Trophoblast cell (in vitro differentiated cells and primary cell): ENCODE results near the gene SMLR1.

Experiments used
- DNase-seq, 2 donors: peaks; one replicate each; pipeline ENCODE4 v3.0.0-alpha.2; 2016
- H2AFZ ChIP-seq: 2 replicates; pipeline ENCODE4 v1.6.1; 2013; ENCODE audit warnings: low read length, moderate library complexity, mild to moderate bottlenecking; ENCODE audit not compliant: insufficient read depth, poor library complexity
- H2AK5ac ChIP-seq: 2 replicates; pipeline ENCODE4 v1.6.1; 2013; ENCODE audit warnings: mild to moderate bottlenecking, low read length
- H2BK120ac ChIP-seq: 2 replicates; pipeline ENCODE4 v1.6.1; 2013; ENCODE audit warnings: low read length, mild to moderate bottlenecking, moderate library complexity; ENCODE audit not compliant: insufficient read depth, poor library complexity
- H2BK12ac ChIP-seq: 2 replicates; pipeline ENCODE4 v1.6.1; 2013; ENCODE audit warnings: mild to moderate bottlenecking, low read length, moderate library complexity
- H2BK5ac ChIP-seq: 2 replicates; pipeline ENCODE4 v1.6.1; 2013; ENCODE audit warnings: low read length, low read depth, moderate library complexity, mild to moderate bottlenecking; ENCODE audit not compliant: poor library complexity
- H3K14ac ChIP-seq: 2 replicates; pipeline ENCODE4 v1.6.1; 2013; ENCODE audit warnings: mild to moderate bottlenecking, low read length
- H3K18ac ChIP-seq: 2 replicates; pipeline ENCODE4 v1.6.1; 2013; ENCODE audit warnings: mild to moderate bottlenecking, low read length
- H3K23ac ChIP-seq: 2 replicates; pipeline ENCODE4 v1.6.1; 2013; ENCODE audit warnings: low read length
- H3K27ac ChIP-seq: 2 replicates; pipeline ENCODE4 v1.5.1; 2013; ENCODE audit warnings: low read depth, mild to moderate bottlenecking, inconsistent platforms, low read length, moderate library complexity
- H3K27me3 ChIP-seq: 2 replicates; pipeline ENCODE4 v1.6.1; 2013; ENCODE audit warnings: inconsistent platforms, mild to moderate bottlenecking, low read length, moderate library complexity; ENCODE audit not compliant: insufficient read depth
- H3K36me3 ChIP-seq, 2 experiments: 1 replicate in 1 of 2; 2 replicates in 1 of 2; pipeline ENCODE4 v1.6.1; 2013; ENCODE audit warnings: low read length in 2 of 2, mild to moderate bottlenecking in 2 of 2, moderate library complexity in 1 of 2; ENCODE audit not compliant: insufficient read depth in 2 of 2, control insufficient read depth in 1 of 2
- H3K4ac ChIP-seq: 2 replicates; pipeline ENCODE4 v1.6.1; 2013; ENCODE audit warnings: low read depth, mild to moderate bottlenecking, low read length, moderate library complexity
- H3K4me1 ChIP-seq, 2 experiments: 1 replicate in 1 of 2; 2 replicates in 1 of 2; pipeline ENCODE4 v1.6.1; 2013; ENCODE audit warnings: low read length in 2 of 2, mild to moderate bottlenecking in 2 of 2, moderate library complexity in 1 of 2; ENCODE audit not compliant: insufficient read depth in 2 of 2, control insufficient read depth in 1 of 2
- H3K4me2 ChIP-seq: 2 replicates; pipeline ENCODE4 v1.6.1; 2013; ENCODE audit warnings: inconsistent platforms, mild to moderate bottlenecking, low read length, moderate library complexity
- H3K4me3 ChIP-seq: 2 replicates; pipeline ENCODE4 v1.5.1; 2013; ENCODE audit warnings: mild to moderate bottlenecking, low read depth, low read length, inconsistent platforms
- H3K79me1 ChIP-seq: one replicate; pipeline ENCODE4 v1.6.1; 2013; ENCODE audit warnings: low read length
- H3K79me2 ChIP-seq: 2 replicates; pipeline ENCODE4 v1.6.1; 2013; ENCODE audit warnings: low read length, mild to moderate bottlenecking; ENCODE audit not compliant: control insufficient read depth, insufficient read depth, poor library complexity
- H3K9ac ChIP-seq: 2 replicates; pipeline ENCODE4 v1.6.1; 2013; ENCODE audit warnings: mild to moderate bottlenecking, low read length
- H3K9me3 ChIP-seq: 2 replicates; pipeline ENCODE4 v1.6.1; 2013; ENCODE audit warnings: low read depth, mild to moderate bottlenecking, control low read depth, inconsistent platforms, low read length; ENCODE audit not compliant: insufficient read depth
- H4K12ac ChIP-seq: 2 replicates; pipeline ENCODE4 v1.6.1; 2013; ENCODE audit warnings: low read depth, mild to moderate bottlenecking, low read length, moderate library complexity
- H4K8ac ChIP-seq: 2 replicates; pipeline ENCODE4 v1.6.1; 2013; ENCODE audit warnings: low read depth, mild to moderate bottlenecking, low read length, moderate library complexity
- H4K91ac ChIP-seq: one replicate; pipeline ENCODE4 v1.6.1; 2013; ENCODE audit warnings: low read depth, mild to moderate bottlenecking, low read length, moderate library complexity
- WGBS: extraction: QIAGEN DNeasy Blood & Tissue Kit; methylation state at CpG from one replicate; pipeline ENCODE4 v1.1.7; 2013; ENCODE audit warnings: missing lambda C conversion rate; ENCODE audit not compliant: insufficient read length, insufficient coverage; ENCODE audit errors: extremely low coverage; 5-methylcytosine and 5-hydroxymethylcytosine counted together

Gene SMLR1

DNA sequence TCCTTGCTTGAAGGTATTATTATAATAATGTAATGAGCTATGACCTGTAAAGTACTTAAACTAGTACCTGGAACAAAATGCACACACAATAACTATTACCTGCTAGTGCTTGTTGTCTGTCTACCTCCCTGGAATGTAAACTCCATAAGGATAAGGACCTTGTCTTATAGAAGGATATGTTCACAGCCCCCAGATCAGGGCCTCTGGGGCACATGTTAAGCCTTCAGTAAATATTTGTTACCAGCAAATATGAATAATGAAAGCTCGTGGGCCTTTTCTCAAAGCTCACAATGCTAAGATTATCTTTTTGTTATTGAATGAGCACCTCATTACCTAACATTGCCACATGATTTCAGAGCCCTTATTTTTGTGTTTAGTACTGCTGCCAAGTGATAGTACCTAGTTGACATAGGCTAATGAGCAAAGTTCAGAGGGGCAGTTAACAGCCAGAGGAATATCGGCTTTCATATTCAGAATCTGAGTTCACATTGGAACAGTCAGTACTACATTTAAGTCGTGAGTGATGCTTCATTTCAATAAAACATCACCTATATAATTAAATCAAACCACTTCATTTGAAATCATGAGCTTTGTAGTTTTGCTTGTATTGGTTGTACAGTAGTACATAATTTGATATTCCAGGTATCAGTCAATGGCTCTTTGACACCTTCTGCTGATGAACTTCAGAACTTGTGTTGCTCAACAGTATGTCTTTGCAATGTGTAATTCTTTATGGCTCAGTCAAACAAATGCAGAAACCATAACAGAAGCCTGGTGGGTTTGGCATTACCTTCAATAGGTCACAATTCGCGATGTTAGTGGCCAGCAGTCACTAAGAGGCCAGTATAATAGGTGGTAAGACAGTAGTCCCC, 11.8 kb upstream of the SMLR1 start:
- no peak overlapping the region for H4K8ac ChIP-seq
- H3K4me2 ChIP-seq = no peak overlapping the region
- H3K18ac ChIP-seq = no peak overlapping the region
- no peak overlapping the region for H2BK5ac ChIP-seq
- no peak overlapping the region for H3K9ac ChIP-seq
- no peaks in the 10 kb centered on the region for H3K27me3 ChIP-seq
- no peak for DNase-seq
- peaks cover 0 to 4% of the 10 kb centered on the region in 2 experiments for H3K4me1 ChIP-seq
- no peak overlapping the region for H4K12ac ChIP-seq
- no peak overlapping the region for H3K4ac ChIP-seq
- no CpG with 5 or more reads among the region's 5 CpGs for WGBS
- H3K23ac ChIP-seq = no peak overlapping the region
- no peak overlapping the region for H3K14ac ChIP-seq
- H3K79me2 ChIP-seq = no peaks in the 10 kb centered on the region
- no peaks in the 10 kb centered on the region for H3K79me1 ChIP-seq
- no peaks in the 10 kb centered on the region for H3K9me3 ChIP-seq
- no peak overlapping the region for H3K27ac ChIP-seq
- no peak overlapping the region for H2AK5ac ChIP-seq
- H2AFZ ChIP-seq = no peak overlapping the region
- H2BK12ac ChIP-seq = no peak overlapping the region
- H3K4me3 ChIP-seq = no peak overlapping the region
- H4K91ac ChIP-seq = no peak overlapping the region
- H3K36me3 ChIP-seq = no peaks in the 10 kb centered on the region
- no peak overlapping the region for H2BK120ac ChIP-seq

DNA sequence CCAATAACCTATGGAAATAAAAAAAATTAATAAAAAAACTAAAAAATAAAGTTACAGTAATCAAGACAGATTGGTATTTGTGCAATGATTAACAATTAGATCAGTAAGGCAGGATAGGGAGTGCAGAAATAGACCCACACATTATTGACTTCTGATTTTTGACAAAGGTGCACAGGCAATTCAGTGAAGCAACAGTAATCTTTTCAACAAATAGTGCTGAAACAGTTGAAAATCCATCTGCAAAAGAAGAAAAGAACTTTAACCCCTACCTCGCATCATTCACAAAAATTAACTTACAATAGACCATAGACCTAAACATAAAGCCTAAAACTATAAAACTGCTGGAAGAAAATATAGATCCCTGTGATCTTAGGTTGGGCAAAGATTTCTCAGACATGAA, 4.5 kb upstream of the SMLR1 start:
- Histone ChIP-seq H3K14ac (no peak overlapping the region), H3K79me2 (no peaks in the 10 kb centered on the region), H4K91ac (no peak overlapping the region), H3K4me2 (no peak overlapping the region), H3K4ac (no peak overlapping the region), H3K9ac (no peak overlapping the region), H4K8ac (no peak overlapping the region), H3K9me3 (no peaks in the 10 kb centered on the region), H2BK120ac (no peak overlapping the region), H3K4me3 (no peak overlapping the region), H3K27me3 (no peaks in the 10 kb centered on the region), H4K12ac (no peak overlapping the region), H3K18ac (no peak overlapping the region), H2BK5ac (no peak overlapping the region), H3K36me3 (no peaks in the 10 kb centered on the region), H2AK5ac (no peak overlapping the region), H2BK12ac (no peak overlapping the region), H3K4me1 (no peaks in the 10 kb centered on the region), H3K27ac (no peak overlapping the region), H2AFZ (no peak overlapping the region), H3K23ac (no peak overlapping the region), H3K79me1 (no peaks in the 10 kb centered on the region)
- no CpG with 5 or more reads among the region's 1 CpG for WGBS
- no peak for DNase-seq

DNA sequence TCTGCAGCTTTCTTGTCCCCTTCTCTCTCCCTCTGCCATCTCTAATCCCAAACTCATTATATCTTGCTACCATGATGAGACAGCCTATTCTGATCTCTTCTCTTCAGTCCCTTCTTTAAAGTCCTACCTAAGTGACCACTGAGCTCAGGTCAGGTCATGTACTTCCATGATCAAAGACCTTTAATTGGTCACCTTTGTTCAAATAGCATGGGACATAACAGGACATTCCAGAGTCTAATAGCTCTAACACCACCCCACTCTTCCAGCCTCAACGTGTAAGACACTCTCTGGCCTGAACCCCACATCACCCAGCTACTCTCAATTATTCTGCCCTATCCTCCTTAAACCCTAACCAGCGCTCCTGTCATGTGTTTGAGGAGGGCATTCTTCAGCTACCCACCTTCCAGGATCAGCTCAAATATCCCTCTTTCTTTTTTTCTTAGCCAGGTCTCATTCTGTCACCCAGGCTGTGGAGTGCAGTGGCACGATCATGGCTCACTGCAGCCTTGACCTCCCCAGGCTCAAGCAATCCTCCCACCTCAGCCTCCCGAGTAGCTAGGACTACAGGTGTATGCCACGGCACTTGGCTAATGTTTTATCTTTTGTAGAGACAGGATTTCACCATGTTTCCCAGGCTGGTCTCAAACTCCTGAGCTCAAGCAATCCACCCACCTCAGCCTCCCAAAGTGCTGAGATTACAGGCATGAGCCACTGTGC, 2.1 kb upstream of the SMLR1 start:
- Histone ChIP-seq H3K27me3 (no peaks in the 10 kb centered on the region), H4K12ac (no peak overlapping the region), H3K4me1 (no peaks in the 10 kb centered on the region), H3K23ac (no peak overlapping the region), H3K79me2 (no peaks in the 10 kb centered on the region), H4K8ac (no peak overlapping the region), H3K9me3 (no peaks in the 10 kb centered on the region), H2BK120ac (no peak overlapping the region), H4K91ac (no peak overlapping the region), H2AFZ (no peak overlapping the region), H3K18ac (no peak overlapping the region), H3K27ac (no peak overlapping the region), H3K4me2 (no peak overlapping the region), H3K4ac (no peak overlapping the region), H2BK12ac (no peak overlapping the region), H3K9ac (no peak overlapping the region), H2AK5ac (no peak overlapping the region), H2BK5ac (no peak overlapping the region), H3K36me3 (no peaks in the 10 kb centered on the region), H3K14ac (no peak overlapping the region), H3K79me1 (no peaks in the 10 kb centered on the region), H3K4me3 (no peak overlapping the region)
- DNase-seq = no peak
- no CpG with 5 or more reads among the region's 5 CpGs for WGBS

DNA sequence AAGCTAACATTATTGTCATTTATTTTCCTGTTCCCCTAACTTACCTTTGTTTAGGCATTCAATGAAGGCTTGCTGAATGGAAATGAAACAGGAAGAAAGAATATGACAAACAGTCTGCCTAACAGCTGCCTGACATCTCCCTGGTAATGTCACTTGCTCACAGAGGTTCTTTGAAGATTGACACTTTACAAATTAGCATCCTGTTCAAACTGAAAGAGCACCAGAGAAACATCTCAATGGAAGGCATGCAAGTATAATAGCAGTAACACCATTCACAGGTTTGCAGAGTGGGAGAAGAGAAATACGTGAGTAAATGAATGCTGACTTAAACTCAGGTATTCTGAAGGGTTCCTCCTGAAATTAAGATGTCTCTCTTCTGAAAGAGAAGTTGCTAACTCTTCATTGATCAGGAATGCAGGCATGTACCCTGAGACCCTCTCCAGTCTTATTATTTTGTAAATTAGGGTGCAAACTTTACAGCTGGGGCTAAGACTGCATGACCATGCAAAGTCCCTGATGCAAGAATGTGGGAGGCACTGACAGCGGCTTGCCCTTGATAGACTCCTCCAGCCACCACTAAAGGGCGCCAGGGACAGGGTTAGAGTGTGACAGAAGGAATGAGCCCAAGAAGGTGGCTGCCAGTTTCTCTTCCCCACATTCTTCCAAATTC, 1.3 kb upstream of the SMLR1 start:
- H3K18ac ChIP-seq = no peak overlapping the region
- no peaks in the 10 kb centered on the region for H3K4me1 ChIP-seq
- H2BK12ac ChIP-seq = no peak overlapping the region
- no peak overlapping the region for H4K12ac ChIP-seq
- H3K14ac ChIP-seq = no peak overlapping the region
- H3K79me2 ChIP-seq = no peaks in the 10 kb centered on the region
- H3K9me3 ChIP-seq = no peaks in the 10 kb centered on the region
- H3K4me2 ChIP-seq = no peak overlapping the region
- no peak overlapping the region for H2AK5ac ChIP-seq
- H4K91ac ChIP-seq = no peak overlapping the region
- DNase-seq = no peak
- no peak overlapping the region for H3K23ac ChIP-seq
- no CpG with 5 or more reads among the region's 3 CpGs for WGBS
- no peak overlapping the region for H3K27ac ChIP-seq
- no peaks in the 10 kb centered on the region for H3K36me3 ChIP-seq
- H3K79me1 ChIP-seq = no peaks in the 10 kb centered on the region
- no peak overlapping the region for H4K8ac ChIP-seq
- H2BK120ac ChIP-seq = no peak overlapping the region
- no peaks in the 10 kb centered on the region for H3K27me3 ChIP-seq
- H3K4me3 ChIP-seq = no peak overlapping the region
- H2BK5ac ChIP-seq = no peak overlapping the region
- no peak overlapping the region for H3K4ac ChIP-seq
- no peak overlapping the region for H2AFZ ChIP-seq
- no peak overlapping the region for H3K9ac ChIP-seq
